RCC 7860 (cell line): ENCODE measurements around the gene AP1G2.

Source experiments
- DNase-seq: peaks from one replicate; pipeline ENCODE4 v3.0.0-alpha.2; 2015; ENCODE audit warnings: low spot score
- FAIRE-seq: peaks from 2 replicates; lab custom pipeline; 2012; peaks lifted over from hg19 to GRCh38; lab: Jason Lieb, UNC

Gene AP1G2

GRCh38 chr14:23520899-23521533, 46.6 kb downstream of the AP1G2 start:
- FAIRE-seq (no peak), DNase-seq (no peak)

GRCh38 chr14:23518709-23519108, 48.9 kb downstream of the AP1G2 start:
- FAIRE-seq = no peak

GRCh38 chr14:23517650-23518326, 49.8 kb downstream of the AP1G2 start:
- DNase-seq (no peak), FAIRE-seq (no peak)

More at GRCh38 chr14:23518709-23519108, 48.9 kb downstream of the AP1G2 start:
- no peak for DNase-seq

GRCh38 chr14:23514644-23514957, 53.0 kb downstream of the AP1G2 start:
- FAIRE-seq = no peak

GRCh38 chr14:23513818-23514643, 53.6 kb downstream of the AP1G2 start:
- FAIRE-seq (no peak), DNase-seq (no peak)

More at GRCh38 chr14:23514644-23514957, 53.0 kb downstream of the AP1G2 start:
- no peak for DNase-seq

GRCh38 chr14:23513005-23513817, 54.4 kb downstream of the AP1G2 start:
- FAIRE-seq = no peak
- DNase-seq = no peak

GRCh38 chr14:23512156-23512555, 55.4 kb downstream of the AP1G2 start:
- DNase-seq = no peak
- FAIRE-seq = no peak
